Heart left ventricle (tissue), 13 donors: Measurements from ENCODE around the gene HAGHL.

Source experiments
- POLR2A ChIP-seq, 2 donors: fragments of 450-650 bp; IDR thresholded peaks; one replicate each; pipeline ENCODE4 v1.6.1; 2017; ENCODE audit warnings: antibody characterized with exemption in 2 of 2, mild to moderate bottlenecking in 2 of 2, moderate library complexity in 2 of 2
- TF ChIP-seq, protein P1 (sequence below), 12 donors: fragments of 200-600 bp; sonication (generic) in 4 of 12; IDR thresholded peaks; one replicate each; pipeline versions ENCODE4 v1.5.0 to v1.8.0; 2018 to 2022; ENCODE audit warnings: antibody characterized with exemption in 12 of 12, mild to moderate bottlenecking in 5 of 12
- donor health status: ischemic (EF 13 %, LVEDD 7.1; RV severe dilation, severe dysfunction).
- donor health status: DM: no; HTN: yes; CAD: no.
- donor health status: DM: no; HTN: no; CAD: no.
- donor health status: ischemic (EF 25% LVEDD 6.9; RV normal size, moderate dysfunction).
- donor health status: ischemic (EF 25% LVEDD 5.7; RV mildly dilated, moderate dysfunction).
- donor health status: ischemic (EF 35%, LVEDD 5.7; RV mildly dilated, moderate dysfunction).
- donor health status: nonischemic (EF 11% LVEDD 7.7; RV severe dilation, severe dysfunction).
- donor health status: DM: yes; HTN: yes; CAD: no.
- donor health status: PGD.
- donor health status: ischemic (EF 29% LVEDD 5.4; RV normal size, mild dysfunction).
- donor health status: nonischemic (EF 23%, LVEDD 6.1; RV moderate dilation, normal function).

DNA sequence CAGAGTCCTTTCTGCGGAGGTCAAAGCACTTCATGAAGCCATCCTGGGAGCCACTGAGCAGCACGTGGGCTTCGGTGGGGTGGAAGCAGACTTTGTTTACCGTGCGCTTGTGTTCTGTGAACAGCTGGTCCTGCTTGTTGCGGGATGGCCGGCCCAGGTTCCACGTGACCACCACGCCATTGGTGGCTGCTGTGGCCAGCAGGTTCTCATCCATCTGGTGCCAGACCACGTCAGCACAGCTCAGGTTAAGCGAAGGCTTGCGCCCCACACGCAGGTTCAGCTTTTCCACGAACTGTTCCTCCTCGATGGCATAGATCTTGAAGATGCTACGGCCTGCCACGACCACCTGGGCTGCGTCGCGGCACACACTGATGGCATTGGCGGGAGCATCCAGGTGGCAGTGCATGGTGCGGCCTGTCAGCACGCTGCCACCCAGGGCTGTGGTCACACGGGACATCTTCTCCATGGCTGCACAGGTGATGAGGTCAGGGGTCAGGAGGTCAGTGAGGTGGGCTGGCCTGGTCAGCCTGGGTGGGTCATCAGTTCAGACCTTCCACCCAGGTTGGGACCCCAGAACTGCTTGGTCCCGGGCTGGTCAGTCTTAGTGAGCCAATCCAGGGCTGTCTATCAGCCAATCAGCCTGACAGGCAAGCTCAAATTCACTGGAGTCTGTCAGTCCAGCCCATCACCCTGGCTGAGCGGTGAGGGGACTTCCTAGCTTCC lies 37.6 kb upstream of the HAGHL start:
- TF ChIP-seq, protein P1, sequence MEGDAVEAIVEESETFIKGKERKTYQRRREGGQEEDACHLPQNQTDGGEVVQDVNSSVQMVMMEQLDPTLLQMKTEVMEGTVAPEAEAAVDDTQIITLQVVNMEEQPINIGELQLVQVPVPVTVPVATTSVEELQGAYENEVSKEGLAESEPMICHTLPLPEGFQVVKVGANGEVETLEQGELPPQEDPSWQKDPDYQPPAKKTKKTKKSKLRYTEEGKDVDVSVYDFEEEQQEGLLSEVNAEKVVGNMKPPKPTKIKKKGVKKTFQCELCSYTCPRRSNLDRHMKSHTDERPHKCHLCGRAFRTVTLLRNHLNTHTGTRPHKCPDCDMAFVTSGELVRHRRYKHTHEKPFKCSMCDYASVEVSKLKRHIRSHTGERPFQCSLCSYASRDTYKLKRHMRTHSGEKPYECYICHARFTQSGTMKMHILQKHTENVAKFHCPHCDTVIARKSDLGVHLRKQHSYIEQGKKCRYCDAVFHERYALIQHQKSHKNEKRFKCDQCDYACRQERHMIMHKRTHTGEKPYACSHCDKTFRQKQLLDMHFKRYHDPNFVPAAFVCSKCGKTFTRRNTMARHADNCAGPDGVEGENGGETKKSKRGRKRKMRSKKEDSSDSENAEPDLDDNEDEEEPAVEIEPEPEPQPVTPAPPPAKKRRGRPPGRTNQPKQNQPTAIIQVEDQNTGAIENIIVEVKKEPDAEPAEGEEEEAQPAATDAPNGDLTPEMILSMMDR (IDR thresholded peaks at IDR 0.05), result no peak
- TF ChIP-seq POLR2A (IDR thresholded peaks at IDR 0.05), result no peak
